Adrenal gland (tissue), 5 donors: Measurements from ENCODE around the gene ABT1.

ENCODE experiments used
- POLR2A ChIP-seq, 2 donors: fragments of 450-650 bp; IDR thresholded peaks; one replicate each; pipeline ENCODE4 v1.6.1; 2017; ENCODE audit warnings: antibody characterized with exemption in 2 of 2, mild to moderate bottlenecking in 2 of 2, moderate library complexity in 1 of 2
- TF ChIP-seq, protein P1 (sequence below), 6 experiments: fragments of 450-650 bp in 4 of 6; fragments of 200-600 bp in 2 of 6; sonication (generic) in 1 of 6; IDR thresholded peaks; 1 replicate in 5 of 6; 2 replicates in 1 of 6; pipeline versions ENCODE4 v1.5.1 to v1.8.0; 2016 to 2021; ENCODE audit warnings: antibody characterized with exemption in 6 of 6, mild to moderate bottlenecking in 2 of 6, moderate library complexity in 1 of 6
- donor health status: DM: no; HTN: no; CAD: no.

DNA sequence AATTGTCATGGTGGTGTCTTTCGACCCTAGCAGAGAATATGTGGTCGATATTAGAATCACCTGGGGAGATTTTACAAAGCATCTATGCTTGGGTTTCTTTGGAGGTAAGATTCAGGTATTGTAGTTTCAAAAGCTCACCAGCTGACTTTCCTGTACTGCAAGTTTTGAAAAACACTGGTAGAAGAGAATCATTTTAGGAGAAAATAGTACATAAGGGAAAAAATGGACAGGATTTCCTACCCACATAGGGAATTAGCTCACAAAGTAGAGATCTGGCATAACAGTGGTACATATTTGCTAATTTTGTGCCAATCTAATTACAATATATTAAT lies 27.4 kb upstream of the ABT1 start:
- TF ChIP-seq, protein P1, sequence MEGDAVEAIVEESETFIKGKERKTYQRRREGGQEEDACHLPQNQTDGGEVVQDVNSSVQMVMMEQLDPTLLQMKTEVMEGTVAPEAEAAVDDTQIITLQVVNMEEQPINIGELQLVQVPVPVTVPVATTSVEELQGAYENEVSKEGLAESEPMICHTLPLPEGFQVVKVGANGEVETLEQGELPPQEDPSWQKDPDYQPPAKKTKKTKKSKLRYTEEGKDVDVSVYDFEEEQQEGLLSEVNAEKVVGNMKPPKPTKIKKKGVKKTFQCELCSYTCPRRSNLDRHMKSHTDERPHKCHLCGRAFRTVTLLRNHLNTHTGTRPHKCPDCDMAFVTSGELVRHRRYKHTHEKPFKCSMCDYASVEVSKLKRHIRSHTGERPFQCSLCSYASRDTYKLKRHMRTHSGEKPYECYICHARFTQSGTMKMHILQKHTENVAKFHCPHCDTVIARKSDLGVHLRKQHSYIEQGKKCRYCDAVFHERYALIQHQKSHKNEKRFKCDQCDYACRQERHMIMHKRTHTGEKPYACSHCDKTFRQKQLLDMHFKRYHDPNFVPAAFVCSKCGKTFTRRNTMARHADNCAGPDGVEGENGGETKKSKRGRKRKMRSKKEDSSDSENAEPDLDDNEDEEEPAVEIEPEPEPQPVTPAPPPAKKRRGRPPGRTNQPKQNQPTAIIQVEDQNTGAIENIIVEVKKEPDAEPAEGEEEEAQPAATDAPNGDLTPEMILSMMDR (IDR thresholded peaks at IDR 0.05), result no peak
- no peak for TF ChIP-seq POLR2A (IDR thresholded peaks at IDR 0.05)
